Adipocyte (in vitro differentiated cells): ENCODE data around the gene OXSR1.

Experiments
- DNase-seq: peaks from one replicate; pipeline ENCODE4 v3.0.0-alpha.2; 2015; ENCODE audit warnings: low read depth
- H3K27me3 ChIP-seq: replicated peaks from 2 replicates; pipeline ENCODE4 v1.7.0; 2013; ENCODE audit warnings: mild to moderate bottlenecking, low read length, moderate library complexity; ENCODE audit not compliant: control insufficient read depth, insufficient read depth
- H3K36me3 ChIP-seq: 2 replicates; pipeline ENCODE4 v1.7.0; 2013; ENCODE audit warnings: low read length, mild to moderate bottlenecking, moderate library complexity; ENCODE audit not compliant: control insufficient read depth, insufficient read depth, severe bottlenecking
- H3K4me1 ChIP-seq: 2 replicates; pipeline ENCODE4 v1.7.0; 2013; ENCODE audit warnings: mild to moderate bottlenecking, low read length, moderate library complexity; ENCODE audit not compliant: control insufficient read depth, insufficient read depth
- H3K4me3 ChIP-seq: 2 replicates; pipeline ENCODE4 v1.7.0; 2013; ENCODE audit warnings: mild to moderate bottlenecking, low read length, moderate library complexity
- H3K9ac ChIP-seq: 2 replicates; pipeline ENCODE4 v1.7.0; 2013; ENCODE audit warnings: mild to moderate bottlenecking, low read length, moderate library complexity
- H3K9me3 ChIP-seq: 2 replicates; pipeline ENCODE4 v1.7.0; 2013; ENCODE audit warnings: mild to moderate bottlenecking, low read length, moderate library complexity; ENCODE audit not compliant: control insufficient read depth

OXSR1 gene

GRCh38 chr3:38163117-38163840, 2.1 kb upstream of the OXSR1 start:
- no peaks in the 10 kb centered on the region for H3K36me3 ChIP-seq
- H3K9me3 ChIP-seq: no peaks in the 10 kb centered on the region
- no peak overlapping the region for H3K9ac ChIP-seq
- H3K4me3 ChIP-seq: no peak overlapping the region
- no peak for DNase-seq
- H3K4me1 ChIP-seq: peaks cover 16% of the 10 kb centered on the region
- no peaks in the 10 kb centered on the region for H3K27me3 ChIP-seq

- Histone ChIP-seq H3K27me3 (no peaks in the 10 kb centered on the region), H3K9ac (peak overlapping the region; percentile 92), H3K4me1 (peaks cover 23% of the 10 kb centered on the region), H3K9me3 (no peaks in the 10 kb centered on the region), H3K4me3 (peak overlapping the region; percentile 86), H3K36me3 (no peaks in the 10 kb centered on the region)
- DNase-seq: no peak
Measured at GRCh38 chr3:38163841-38164642, 1.3 kb upstream of the OXSR1 start.

DNA sequence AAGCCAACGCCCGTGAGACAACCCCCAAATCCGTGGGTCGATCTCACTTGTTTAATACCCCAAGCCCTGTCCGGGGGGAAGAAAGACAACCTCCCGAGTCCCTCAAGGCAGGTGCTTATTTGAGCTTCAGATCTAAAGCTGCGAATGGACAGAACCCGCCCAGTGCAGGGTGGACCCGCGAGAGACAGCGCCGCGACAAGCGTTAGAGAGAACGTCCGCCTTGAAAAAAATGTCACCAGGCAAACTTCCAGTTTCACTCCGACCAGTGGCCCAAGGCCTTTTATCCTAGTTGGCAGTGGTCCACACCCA, 740 bp upstream of the OXSR1 start:
- Histone ChIP-seq H3K27me3 (no peaks in the 10 kb centered on the region), H3K9me3 (no peaks in the 10 kb centered on the region), H3K4me1 (peaks cover 29% of the 10 kb centered on the region), H3K4me3 (peak overlapping the region; percentile 86), H3K9ac (peak overlapping the region; percentile 92), H3K36me3 (no peaks in the 10 kb centered on the region)
- no peak for DNase-seq

- DNase-seq: peak; percentile 74
- Histone ChIP-seq H3K36me3 (no peaks in the 10 kb centered on the region), H3K4me3 (peak overlapping the region; percentile 86)
Measured at GRCh38 chr3:38165722-38166387, 518 bp downstream of the OXSR1 start.

GRCh38 chr3:38167591-38167990, 2.3 kb downstream of the OXSR1 start:
- Histone ChIP-seq H3K36me3 (no peaks in the 10 kb centered on the region), H3K27me3 (no peaks in the 10 kb centered on the region), H3K4me1 (peaks cover 45% of the 10 kb centered on the region), H3K9me3 (no peaks in the 10 kb centered on the region), H3K4me3 (peak overlapping the region; percentile 86), H3K9ac (peak overlapping the region; percentile 61)
- DNase-seq: peak; percentile 20

More at GRCh38 chr3:38165722-38166387, 518 bp downstream of the OXSR1 start:
- no peaks in the 10 kb centered on the region for H3K27me3 ChIP-seq
- H3K9me3 ChIP-seq: no peaks in the 10 kb centered on the region
- peaks cover 31% of the 10 kb centered on the region for H3K4me1 ChIP-seq
- H3K9ac ChIP-seq: peak overlapping the region; percentile 92

- no peaks in the 10 kb centered on the region for H3K9me3 ChIP-seq
- no peaks in the 10 kb centered on the region for H3K27me3 ChIP-seq
- DNase-seq: peak; percentile 87
- H3K36me3 ChIP-seq: no peaks in the 10 kb centered on the region
- H3K4me3 ChIP-seq: peak overlapping the region; percentile 86
- peak overlapping the region; percentile 61 for H3K9ac ChIP-seq
- H3K4me1 ChIP-seq: peaks cover 49% of the 10 kb centered on the region
Measured at GRCh38 chr3:38168151-38169026, 3.1 kb downstream of the OXSR1 start.

GRCh38 chr3:38169027-38169317, 3.6 kb downstream of the OXSR1 start:
- Histone ChIP-seq H3K4me3 (peak overlapping the region; percentile 86), H3K27me3 (no peaks in the 10 kb centered on the region), H3K9me3 (no peaks in the 10 kb centered on the region), H3K4me1 (peaks cover 53% of the 10 kb centered on the region), H3K9ac (peak overlapping the region; percentile 61), H3K36me3 (no peaks in the 10 kb centered on the region)
- no peak for DNase-seq

DNA sequence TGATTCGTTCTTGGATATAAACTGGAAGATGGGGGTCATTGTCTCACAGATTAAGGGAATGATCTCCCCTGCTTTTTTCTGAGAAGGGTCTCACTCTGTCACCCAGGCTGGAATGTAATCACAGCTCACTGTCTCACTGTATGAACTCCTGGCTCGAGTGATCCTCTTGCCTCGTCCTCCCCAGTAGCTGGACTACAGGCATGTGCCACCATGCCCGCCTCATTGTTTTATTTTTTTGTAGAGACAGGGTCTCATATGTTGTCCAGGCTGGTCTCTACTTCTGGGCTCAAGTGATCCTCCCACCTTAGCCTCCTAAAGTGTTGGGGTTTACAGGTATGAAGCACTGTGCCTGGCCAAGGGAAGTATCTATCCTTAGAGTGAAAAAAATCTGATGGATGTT, 5.4 kb downstream of the OXSR1 start:
- Histone ChIP-seq H3K9ac (no peak overlapping the region), H3K4me3 (no peak overlapping the region), H3K4me1 (peaks cover 63% of the 10 kb centered on the region), H3K27me3 (no peaks in the 10 kb centered on the region), H3K36me3 (no peaks in the 10 kb centered on the region), H3K9me3 (no peaks in the 10 kb centered on the region)
- no peak for DNase-seq

GRCh38 chr3:38171622-38172021, 6.3 kb downstream of the OXSR1 start:
- peaks cover 63% of the 10 kb centered on the region for H3K4me1 ChIP-seq
- H3K4me3 ChIP-seq: no peak overlapping the region
- no peaks in the 10 kb centered on the region for H3K36me3 ChIP-seq
- no peak for DNase-seq
- H3K27me3 ChIP-seq: no peaks in the 10 kb centered on the region
- H3K9ac ChIP-seq: no peak overlapping the region
- no peaks in the 10 kb centered on the region for H3K9me3 ChIP-seq

GRCh38 chr3:38173834-38174418, 8.6 kb downstream of the OXSR1 start:
- H3K4me1 ChIP-seq: peaks cover 50% of the 10 kb centered on the region

More at GRCh38 chr3:38173834-38174418, 8.6 kb downstream of the OXSR1 start:
- DNase-seq: no peak
- Histone ChIP-seq H3K36me3 (no peaks in the 10 kb centered on the region), H3K9me3 (no peaks in the 10 kb centered on the region), H3K9ac (no peak overlapping the region), H3K27me3 (no peaks in the 10 kb centered on the region), H3K4me3 (no peak overlapping the region)
